Hepatocyte (in vitro differentiated cells): ENCODE measurements around the gene CTXND1. TPM values are rescaled to one million over a fixed set of nuclear protein-coding genes. Genes with fewer than 3 reads are reported as not detected.

Source experiments
- DNase-seq: peaks from one replicate; pipeline ENCODE4 v3.0.0-alpha.2; 2016; ENCODE audit warnings: low spot score
- H2AFZ ChIP-seq: fragments of 200-600 bp; sonication (generic); 2 replicates; pipeline ENCODE4 v1.6.0; 2016; ENCODE audit warnings: antibody characterized with exemption, mild to moderate bottlenecking
- H3K27ac ChIP-seq: fragments of 200-600 bp; sonication (generic); 2 replicates; pipeline ENCODE4 v1.5.1; 2016; ENCODE audit warnings: mild to moderate bottlenecking
- H3K27me3 ChIP-seq: fragments of 200-600 bp; sonication (generic); 2 replicates; pipeline ENCODE4 v1.6.1; 2016
- H3K36me3 ChIP-seq: fragments of 200-600 bp; sonication (generic); replicated peaks from 2 replicates; pipeline ENCODE4 v1.5.1; 2016; ENCODE audit warnings: low read depth; ENCODE audit not compliant: insufficient read depth
- H3K4me1 ChIP-seq: fragments of 200-600 bp; sonication (generic); 2 replicates; pipeline ENCODE4 v1.5.1; 2016; ENCODE audit warnings: mild to moderate bottlenecking, moderate library complexity; ENCODE audit not compliant: insufficient read depth
- H3K4me2 ChIP-seq: fragments of 200-600 bp; sonication (generic); 2 replicates; pipeline ENCODE4 v1.6.0; 2016
- H3K4me3 ChIP-seq: fragments of 200-600 bp; sonication (generic); 2 replicates; pipeline ENCODE4 v1.5.1; 2016; ENCODE audit warnings: mild to moderate bottlenecking
- H3K79me2 ChIP-seq: fragments of 200-600 bp; sonication (generic); 2 replicates; pipeline ENCODE4 v1.6.0; 2017; ENCODE audit warnings: mild to moderate bottlenecking
- H3K9me2 ChIP-seq: fragments of 200-600 bp; sonication (generic); replicated peaks from 2 replicates; pipeline ENCODE4 v1.6.0; 2017; ENCODE audit warnings: mild to moderate bottlenecking; ENCODE audit not compliant: insufficient read depth
- H3K9me3 ChIP-seq: fragments of 200-600 bp; sonication (generic); 2 replicates; pipeline ENCODE4 v1.5.1; 2016; ENCODE audit warnings: low read depth, mild to moderate bottlenecking
- H4K20me1 ChIP-seq: fragments of 200-600 bp; sonication (generic); 2 replicates; pipeline ENCODE4 v1.6.0; 2016; ENCODE audit warnings: mild to moderate bottlenecking; ENCODE audit not compliant: insufficient read depth, poor library complexity, severe bottlenecking
- CTCF ChIP-seq: fragments of 200-600 bp; sonication (generic); IDR thresholded peaks from 2 replicates; pipeline ENCODE4 v1.5.1; 2016; ENCODE audit warnings: antibody characterized with exemption, mild to moderate bottlenecking; ENCODE audit not compliant: poor library complexity
- EZH2 ChIP-seq: fragments of 200-600 bp; sonication (generic); IDR thresholded peaks from 2 replicates; pipeline ENCODE4 v1.6.1; 2016; ENCODE audit warnings: antibody characterized with exemption, mild to moderate bottlenecking, borderline replicate concordance
- EZH2phosphoT487 ChIP-seq: fragments of 200-600 bp; sonication (generic); IDR thresholded peaks from one replicate; pipeline ENCODE4 v1.6.1; 2018; ENCODE audit warnings: antibody characterized with exemption, mild to moderate bottlenecking, low read depth, moderate library complexity; ENCODE audit not compliant: unreplicated experiment, severe bottlenecking
- WGBS: methylation state at CpG from one replicate; pipeline ENCODE4 v1.1.6; 2016; ENCODE audit warnings: low lambda C conversion rate; ENCODE audit errors: missing lambda C conversion rate; 5-methylcytosine and 5-hydroxymethylcytosine counted together
- polyA plus RNA-seq: library from polyadenylated mRNA; unstranded; fragments of >200 nt; fragmentation: Nextera tagmentation; extraction: Ambion mirVana; gene quantifications from 2 replicates; pipeline ENCODE4 v1.2.1, GENCODE V29; 2016
- total RNA-seq: library from RNA; depleted of rRNA; stranded (reverse); fragments of >200 nt; gene quantifications from 2 replicates; pipeline ENCODE4 v1.2.3, GENCODE V29; 2014

Gene CTXND1
- total and polyA plus RNA-seq, 2 experiments from 2014 or later: 1.4 to 1.5 TPM

- Histone ChIP-seq H2AFZ (no peak overlapping the region), H3K36me3 (no peaks in the 10 kb centered on the region)
Observed at GRCh38 chr15:80176443-80176842, 75.6 kb downstream of the CTXND1 start.

GRCh38 chr15:80175436-80175835 lies 76.6 kb downstream of the CTXND1 start:
- no peaks in the 10 kb centered on the region for H3K4me1 ChIP-seq
- no peaks in the 10 kb centered on the region for H3K9me2 ChIP-seq
- H3K79me2 ChIP-seq: no peaks in the 10 kb centered on the region
- H3K36me3 ChIP-seq: no peaks in the 10 kb centered on the region
- WGBS: 95% methylated on average over 9 of the region's 9 CpGs
- DNase-seq: no peak
- H2AFZ ChIP-seq: no peak overlapping the region
- no peaks in the 10 kb centered on the region for H4K20me1 ChIP-seq
- no peak overlapping the region for H3K27ac ChIP-seq
- H3K4me3 ChIP-seq: no peak overlapping the region
- H3K9me3 ChIP-seq: no peaks in the 10 kb centered on the region
- TF ChIP-seq CTCF (no peak), EZH2 (no peak), EZH2phosphoT487 (no peak)
- no peak overlapping the region for H3K4me2 ChIP-seq
- H3K27me3 ChIP-seq: no peaks in the 10 kb centered on the region

More at GRCh38 chr15:80176443-80176842, 75.6 kb downstream of the CTXND1 start:
- Histone ChIP-seq H3K9me3 (no peaks in the 10 kb centered on the region), H3K79me2 (no peaks in the 10 kb centered on the region), H3K9me2 (no peaks in the 10 kb centered on the region), H3K4me2 (no peak overlapping the region), H3K4me1 (no peaks in the 10 kb centered on the region), H4K20me1 (no peaks in the 10 kb centered on the region), H3K4me3 (no peak overlapping the region), H3K27me3 (no peaks in the 10 kb centered on the region), H3K27ac (no peak overlapping the region)
- no peak for TF ChIP-seq EZH2
- TF ChIP-seq EZH2phosphoT487: no peak
- TF ChIP-seq CTCF: no peak
- no peak for DNase-seq
- 66% methylated on average over 6 of the region's 6 CpGs for WGBS

GRCh38 chr15:80174017-80174746 lies 77.8 kb downstream of the CTXND1 start:
- no peak for TF ChIP-seq EZH2
- TF ChIP-seq EZH2phosphoT487: no peak
- TF ChIP-seq CTCF: no peak
- Histone ChIP-seq H3K4me1 (no peaks in the 10 kb centered on the region), H3K79me2 (no peaks in the 10 kb centered on the region), H3K27me3 (no peaks in the 10 kb centered on the region), H3K36me3 (no peaks in the 10 kb centered on the region), H3K9me2 (no peaks in the 10 kb centered on the region), H2AFZ (no peak overlapping the region), H3K4me2 (no peak overlapping the region), H3K4me3 (no peak overlapping the region), H3K27ac (no peak overlapping the region), H3K9me3 (no peaks in the 10 kb centered on the region), H4K20me1 (no peaks in the 10 kb centered on the region)
- DNase-seq: no peak
- 90% methylated on average over 11 of the region's 11 CpGs for WGBS
